Stimulated activated CD4-positive, alpha-beta T cell treated with anti-CD3 and anti-CD28 coated beads, Interleukin-15, amount 100 ng/mL, for 48 hours (primary cell): ENCODE data around the gene MDM4.

Experiments
- DNase-seq, 2 donors: peaks; one replicate each; pipeline ENCODE4 v3.0.0-alpha.2; 2020; ENCODE audit warnings: low read depth in 2 of 2

The MDM4 gene

DNA sequence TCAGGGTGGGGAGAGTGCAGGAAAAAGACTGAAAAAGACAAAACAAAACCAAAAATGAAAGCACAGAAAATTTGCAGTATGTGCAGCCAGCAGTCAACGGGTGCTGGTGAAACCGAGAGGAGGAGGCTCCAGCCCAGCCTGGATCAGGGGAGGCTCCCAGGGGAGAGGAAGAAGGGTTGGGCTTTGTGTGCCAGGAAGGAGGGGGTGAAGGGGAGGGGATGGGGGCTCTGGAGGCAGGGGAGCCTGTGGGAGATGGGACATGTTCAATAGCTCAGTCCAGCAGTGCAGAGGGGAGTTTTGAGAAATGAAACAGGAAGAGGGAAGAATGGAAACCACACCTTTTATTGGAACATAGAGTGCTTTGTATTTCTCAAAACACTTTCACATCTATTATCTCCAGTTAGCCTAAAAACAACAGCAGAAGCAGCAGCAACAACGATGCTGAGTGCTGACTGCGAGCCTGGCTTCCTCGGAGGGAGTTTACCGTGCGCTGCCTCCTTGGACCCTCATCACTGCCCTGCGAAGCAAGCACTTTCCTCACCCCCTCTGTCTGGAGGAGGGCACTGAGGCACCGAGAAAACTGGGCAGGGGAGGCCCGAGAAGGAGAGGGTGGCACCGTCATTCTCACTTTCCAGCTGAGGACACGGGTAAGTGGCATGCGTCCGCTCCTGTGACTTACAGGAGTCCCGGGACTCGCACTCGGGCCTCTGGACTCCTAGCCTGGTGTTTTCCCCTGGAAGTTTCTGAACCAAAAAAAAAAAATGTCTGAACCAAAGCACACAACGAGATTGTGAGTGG, 62.9 kb downstream of the MDM4 start:
- DNase-seq: no peak

DNA sequence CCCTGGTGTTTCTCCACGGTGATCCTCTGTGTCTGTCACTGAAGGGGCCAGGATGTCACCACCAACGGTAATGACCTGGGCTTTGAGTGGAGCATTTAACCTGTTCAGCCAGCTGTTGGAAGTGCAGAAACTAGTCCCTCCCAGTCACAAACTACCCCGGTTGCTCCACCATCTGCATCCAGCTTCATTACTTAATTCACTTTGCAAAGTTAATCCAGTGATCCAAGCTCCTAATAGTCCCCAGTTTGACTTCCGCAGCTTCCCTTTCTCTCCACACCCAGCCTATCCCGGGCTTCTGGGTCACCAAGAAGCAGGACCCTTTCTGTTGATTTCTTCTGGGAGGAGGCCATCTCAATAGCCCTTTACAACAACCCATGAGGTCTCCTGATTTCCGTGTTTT, 63.5 kb downstream of the MDM4 start:
- no peak for DNase-seq

DNA sequence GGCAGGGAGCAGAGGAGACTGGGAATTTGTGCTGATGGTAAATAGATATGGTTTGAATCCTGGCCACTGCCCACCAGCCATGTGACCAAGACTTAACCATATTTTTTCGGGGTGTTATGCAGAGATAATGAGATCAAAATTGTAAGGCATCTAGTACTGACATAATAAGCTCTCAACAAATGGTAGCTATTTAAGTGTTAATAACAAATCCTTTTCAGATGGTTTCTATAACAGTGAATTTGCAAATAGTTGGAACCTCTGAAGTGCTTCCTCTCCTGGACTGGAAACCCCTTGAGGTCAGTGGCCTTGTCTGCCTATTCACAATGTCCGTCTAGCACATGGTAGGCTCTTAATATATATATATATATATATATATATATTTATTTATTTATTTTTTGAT, 64.7 kb downstream of the MDM4 start:
- no peak for DNase-seq

DNA sequence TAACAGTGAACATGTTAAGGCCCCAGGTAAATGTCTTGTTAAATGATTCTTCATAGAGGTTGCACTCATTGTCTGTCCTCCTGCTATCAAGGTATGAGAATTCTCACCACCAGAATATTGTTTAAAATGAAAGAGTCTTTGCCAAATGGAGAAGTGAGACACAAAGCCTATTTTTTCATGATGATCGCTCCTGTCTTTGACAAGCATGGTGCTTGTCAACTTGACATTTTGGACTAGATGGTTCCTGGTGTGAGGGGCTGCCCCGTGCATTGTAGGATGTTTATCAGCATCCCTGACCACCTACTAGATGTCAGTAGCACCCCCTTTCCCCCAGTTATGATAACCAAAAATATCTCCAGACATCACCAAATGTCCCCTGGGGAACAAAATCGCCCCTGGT, 65.6 kb downstream of the MDM4 start:
- DNase-seq: no peak

DNA sequence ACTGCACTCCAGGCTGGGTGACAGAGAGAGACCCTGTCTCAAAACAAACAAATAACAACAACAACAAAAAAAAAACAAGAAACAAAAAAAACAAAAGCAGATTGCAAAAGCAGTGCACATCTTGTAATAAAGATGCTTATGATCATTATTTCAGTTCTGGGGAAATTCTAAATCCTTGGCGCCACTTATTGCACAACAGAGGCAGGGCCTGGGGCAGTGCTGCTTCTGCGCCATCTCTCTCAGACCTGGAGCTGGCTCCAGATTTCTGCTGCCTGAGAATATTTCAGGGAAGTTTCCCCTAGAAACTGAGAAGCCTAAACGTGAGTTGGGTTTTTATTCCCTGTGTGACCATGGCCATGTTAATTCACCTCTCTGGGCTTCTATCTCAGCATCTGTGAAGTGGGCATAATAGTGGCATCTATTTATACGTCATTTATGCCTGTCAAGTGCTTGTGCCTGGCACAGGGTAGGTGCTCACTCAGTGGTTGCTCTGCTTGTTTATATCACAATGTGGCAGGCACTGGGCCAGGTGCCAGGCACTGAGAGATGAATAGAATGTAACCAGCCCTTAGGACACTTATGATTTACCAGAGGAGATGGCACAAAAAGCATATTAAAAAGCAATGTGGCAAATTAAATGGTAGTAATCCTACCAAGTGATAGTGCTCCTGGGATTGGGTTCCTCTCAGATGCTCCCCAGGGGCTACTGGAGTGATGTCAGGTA, 67.9 kb downstream of the MDM4 start:
- no peak for DNase-seq

DNA sequence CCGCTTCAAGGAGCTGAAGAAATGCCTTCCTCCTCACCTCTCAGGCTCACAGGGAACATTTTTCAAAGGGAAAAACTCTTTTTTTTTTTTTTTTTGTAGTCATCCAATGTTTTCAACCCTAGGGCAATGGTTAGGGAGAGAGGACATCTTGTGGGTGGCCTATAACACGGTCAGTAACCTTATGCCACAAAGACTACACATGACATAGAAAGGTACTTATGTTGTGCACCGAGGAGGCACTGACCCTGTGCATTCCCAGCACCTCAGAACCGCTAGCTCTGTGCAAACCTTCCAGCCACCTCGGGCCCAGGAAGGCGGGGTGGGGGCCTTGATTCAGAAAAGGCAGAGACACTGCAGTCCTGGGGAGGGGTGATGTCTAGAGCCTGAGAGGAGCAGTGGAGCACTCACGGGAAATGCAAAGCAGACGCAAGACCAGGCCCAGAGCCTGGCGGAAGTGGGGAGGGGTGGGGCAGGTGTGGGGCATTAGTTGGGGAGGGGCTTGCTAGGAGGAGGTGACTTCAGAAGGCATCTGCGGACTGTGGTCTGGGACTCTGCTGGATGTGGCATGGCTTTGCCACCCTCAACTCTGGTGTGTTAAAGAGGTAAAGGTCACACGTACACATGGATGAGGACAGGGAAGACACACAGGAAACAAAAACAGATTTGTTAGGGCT, 68.6 kb downstream of the MDM4 start:
- DNase-seq: no peak

DNA sequence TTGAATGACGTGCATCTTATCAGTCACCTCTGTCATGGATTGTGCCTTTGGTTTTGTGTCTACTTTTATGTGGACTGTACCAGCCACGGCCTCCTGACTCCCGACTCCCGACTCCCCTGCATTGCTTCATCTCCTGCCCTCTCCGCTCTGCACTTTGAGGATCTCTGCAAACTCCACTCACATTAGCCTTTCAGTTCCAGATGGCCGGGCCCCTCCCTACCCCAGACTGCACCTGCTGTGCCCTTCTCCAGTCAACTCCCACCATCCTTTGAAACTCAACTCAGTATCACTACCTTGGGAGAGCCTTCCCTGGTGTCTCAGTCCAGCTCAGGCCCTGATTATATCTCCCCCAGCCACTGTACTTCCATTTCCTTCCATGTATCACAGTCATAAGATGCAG, 71.4 kb downstream of the MDM4 start:
- no peak for DNase-seq

DNA sequence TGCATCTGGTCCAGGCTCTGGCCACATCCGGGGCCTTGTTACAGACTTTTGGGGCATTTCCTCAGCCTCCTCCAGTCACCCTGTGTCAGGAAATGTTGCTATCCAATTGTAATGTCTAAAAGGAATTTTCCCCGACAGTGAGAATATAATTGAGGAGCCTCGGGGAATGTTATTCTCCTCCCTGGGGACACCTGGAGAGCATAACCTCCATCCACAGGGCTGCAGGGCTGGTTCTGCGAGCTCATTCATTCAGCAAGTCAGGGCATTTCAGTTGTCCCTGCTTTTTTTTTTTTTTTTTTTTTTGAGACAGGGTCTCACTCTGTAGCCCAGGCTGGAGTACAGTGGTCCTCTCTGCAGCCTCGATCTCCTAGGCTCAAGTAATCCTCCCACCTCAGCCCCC, 72.6 kb downstream of the MDM4 start:
- DNase-seq: no peak

DNA sequence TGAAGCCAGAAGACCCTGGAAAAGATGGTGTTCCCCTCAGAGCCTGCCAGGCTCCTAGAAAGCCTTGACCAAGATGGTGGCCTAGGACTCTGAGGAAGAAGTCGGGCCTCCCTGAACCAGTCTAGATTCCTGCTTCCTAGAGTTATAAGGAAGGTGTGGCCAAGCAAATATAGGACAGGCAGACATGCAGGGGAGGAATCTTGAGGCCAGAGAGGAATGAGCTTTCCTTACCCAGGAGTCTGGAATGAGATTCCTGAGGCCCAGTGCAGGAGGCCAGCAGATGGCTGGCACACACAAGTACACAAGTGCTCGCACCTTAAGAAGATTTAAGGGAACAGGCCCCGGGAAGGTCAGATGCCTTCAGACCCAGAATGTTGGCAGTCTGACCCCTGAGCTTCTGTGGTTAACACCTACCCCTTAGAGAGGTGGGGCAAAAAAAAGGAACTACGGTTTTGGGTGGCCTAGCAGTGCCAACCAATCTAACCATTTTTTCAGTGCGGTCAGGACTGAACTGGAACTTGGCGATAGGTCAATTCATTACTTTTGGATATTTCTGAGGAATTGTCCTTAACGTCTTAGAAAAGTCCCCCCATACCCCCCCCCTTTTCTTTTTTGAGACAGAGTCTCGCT, 73.3 kb downstream of the MDM4 start:
- DNase-seq: no peak

DNA sequence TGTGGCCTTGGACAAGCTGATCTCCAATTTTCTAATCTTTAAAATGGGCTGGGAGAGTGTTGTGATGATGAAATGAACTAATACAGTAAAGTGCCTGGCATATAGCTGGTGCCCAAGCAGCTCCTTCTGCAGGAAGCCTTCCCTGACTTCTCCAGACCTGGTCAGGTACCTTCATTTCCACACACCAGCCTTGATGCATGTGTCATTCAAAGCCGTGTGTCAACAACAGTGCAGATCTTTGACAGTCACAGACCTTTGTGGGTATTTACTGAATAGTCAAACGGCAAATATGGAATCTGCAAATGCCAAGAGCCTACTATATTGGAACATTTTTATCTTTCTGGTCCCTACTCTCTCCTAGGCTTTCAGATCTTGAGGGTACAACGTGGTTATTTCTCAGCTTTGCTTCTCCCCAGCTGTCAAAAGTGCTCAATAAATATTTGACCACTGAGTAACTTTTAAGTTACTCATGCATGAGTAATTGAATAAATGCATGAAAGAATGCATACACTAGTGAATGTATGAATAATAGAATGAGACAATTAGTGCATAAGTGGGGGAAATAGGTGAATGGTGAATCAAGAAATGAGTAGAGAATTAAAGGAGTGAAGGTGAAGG, 75.4 kb downstream of the MDM4 start:
- no peak for DNase-seq

DNA sequence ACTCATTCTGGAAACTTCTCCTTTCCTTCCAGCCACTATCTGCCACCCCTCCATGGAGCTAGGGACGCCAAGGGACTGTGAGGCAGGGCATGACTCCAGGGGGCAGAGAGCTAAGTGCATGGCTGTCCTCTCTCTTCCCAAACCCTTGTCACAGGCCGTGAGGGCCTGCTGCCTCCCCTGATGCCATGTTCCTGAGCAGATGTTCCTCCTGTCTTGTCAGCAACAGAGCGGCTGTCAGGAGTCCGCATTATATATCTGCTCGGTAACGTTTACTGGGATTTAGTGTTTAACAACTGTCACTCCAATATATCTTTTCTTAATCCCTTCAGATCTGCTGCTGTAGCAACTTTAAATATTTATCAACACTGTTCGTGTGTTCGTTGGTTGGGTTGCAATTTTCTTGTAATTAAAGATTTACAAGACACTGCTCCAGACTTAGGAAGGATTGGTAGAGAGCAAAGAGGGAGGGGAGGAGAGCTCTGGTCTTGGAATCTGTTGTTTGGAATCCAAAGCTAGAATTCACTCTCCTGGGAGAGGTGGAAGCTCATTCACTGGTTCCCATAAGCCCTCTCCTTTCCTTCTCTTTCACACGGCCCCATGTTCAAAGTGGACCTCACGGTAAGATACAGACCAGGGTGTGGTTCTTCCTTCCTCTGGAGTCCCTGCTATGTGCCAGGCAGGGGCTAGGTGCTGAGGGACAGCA, 76.2 kb downstream of the MDM4 start:
- no peak for DNase-seq

DNA sequence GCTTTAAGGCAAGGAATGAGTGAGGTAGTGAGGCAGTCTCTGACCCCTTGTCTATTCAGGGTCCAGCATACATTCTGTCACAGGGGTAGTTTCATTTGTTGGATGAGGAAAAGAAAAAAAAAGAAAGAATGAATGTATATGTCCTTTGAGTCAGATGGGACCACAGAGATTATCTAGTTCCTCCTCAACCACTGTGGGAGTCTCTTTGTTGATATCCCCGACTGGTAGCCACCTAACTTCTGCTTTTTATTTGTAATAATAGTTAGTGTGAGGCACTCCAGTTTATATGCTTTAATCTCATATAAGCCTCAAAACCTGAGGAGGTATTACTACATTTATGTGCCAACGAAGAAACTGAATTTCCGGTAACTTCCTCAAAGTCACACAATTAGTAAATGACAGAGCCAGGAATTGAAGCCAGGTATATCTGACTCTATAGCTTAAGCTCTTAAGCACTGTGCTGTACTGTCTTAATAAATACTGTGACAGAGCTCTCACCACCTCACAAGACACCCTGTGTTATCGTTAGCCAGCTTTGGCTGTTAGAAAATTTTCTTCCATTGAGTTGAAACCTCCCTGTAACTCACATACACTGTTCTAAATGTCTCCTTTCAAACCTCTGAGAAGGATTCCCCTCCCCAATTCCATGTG, 82.2 kb downstream of the MDM4 start:
- DNase-seq: no peak

DNA sequence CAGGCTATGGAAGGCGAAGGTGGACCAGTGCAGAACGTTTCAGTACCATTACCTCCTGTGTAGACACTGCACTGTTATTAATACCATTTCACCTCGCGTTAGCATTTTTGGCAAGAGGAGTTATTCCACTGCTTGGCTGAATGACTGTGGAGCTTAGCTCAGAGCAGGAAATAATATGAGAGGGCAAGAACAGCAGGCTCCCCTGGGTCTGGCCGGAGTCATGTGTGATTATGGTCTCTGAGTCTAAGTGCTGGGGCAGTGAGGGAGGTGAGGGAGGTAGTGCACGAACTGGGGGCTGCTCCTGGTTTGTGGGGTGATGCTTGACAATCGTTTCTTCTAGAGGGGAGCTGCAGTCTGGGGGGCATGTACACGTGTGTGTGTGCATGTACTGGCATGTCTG, 82.9 kb downstream of the MDM4 start:
- DNase-seq: no peak

DNA sequence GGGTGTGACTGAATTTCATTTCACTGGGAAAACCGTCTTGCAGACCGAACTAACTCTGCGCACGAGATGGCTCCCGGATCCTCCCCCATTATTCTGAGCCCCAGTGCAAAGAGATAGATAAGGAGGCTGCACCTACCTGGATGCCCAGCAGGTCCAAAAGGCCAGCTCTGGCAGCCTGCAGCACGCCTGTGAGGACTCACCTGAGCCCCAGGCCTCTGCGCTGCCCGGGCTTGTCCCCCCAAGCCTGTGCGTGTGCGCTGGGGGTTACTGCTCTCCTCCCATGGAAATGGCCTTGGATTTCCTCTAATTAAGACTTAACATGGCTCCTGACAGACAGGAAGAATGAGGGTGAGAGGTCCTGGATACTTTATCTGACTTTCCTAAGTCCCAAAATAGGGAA, 83.4 kb downstream of the MDM4 start:
- DNase-seq: no peak

DNA sequence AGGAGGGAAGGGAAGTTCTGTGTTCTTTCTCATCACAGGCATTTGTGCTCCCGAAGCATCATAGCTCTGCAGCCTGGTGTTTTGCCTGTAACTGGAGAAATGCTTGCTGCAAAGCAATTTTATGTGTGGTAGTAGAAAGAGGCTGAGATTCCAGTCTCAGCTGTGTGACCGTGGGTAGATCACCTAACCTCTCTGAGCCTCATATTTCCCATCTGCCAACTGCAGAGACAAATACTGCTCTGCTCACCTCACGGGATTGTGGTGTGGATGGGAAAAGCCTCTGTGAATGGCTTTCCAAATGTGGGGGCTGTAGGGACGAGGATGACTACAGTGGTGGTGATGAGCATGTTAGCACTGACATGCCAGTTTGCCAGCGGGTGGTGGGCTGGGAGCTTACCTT, 84.0 kb downstream of the MDM4 start:
- DNase-seq: no peak

DNA sequence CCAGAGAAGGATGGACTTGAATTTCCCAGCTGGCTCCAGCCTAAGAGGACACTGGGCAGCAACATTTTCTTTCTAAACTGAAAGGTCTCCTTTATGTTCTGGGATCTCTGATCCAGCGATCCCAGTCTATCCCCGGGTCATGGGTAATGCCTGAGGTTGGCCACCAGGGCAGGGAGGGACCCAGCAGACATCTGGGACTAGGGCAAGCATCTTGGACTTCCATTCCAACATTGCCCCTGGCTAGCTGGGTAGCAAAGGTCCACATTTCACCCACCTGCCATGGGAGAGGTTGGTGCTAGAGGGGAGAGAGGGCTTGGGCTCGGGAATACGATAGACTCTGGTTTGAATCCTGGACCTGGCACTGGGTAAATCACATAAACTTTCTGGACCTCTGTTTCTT, 84.8 kb downstream of the MDM4 start:
- DNase-seq: no peak

DNA sequence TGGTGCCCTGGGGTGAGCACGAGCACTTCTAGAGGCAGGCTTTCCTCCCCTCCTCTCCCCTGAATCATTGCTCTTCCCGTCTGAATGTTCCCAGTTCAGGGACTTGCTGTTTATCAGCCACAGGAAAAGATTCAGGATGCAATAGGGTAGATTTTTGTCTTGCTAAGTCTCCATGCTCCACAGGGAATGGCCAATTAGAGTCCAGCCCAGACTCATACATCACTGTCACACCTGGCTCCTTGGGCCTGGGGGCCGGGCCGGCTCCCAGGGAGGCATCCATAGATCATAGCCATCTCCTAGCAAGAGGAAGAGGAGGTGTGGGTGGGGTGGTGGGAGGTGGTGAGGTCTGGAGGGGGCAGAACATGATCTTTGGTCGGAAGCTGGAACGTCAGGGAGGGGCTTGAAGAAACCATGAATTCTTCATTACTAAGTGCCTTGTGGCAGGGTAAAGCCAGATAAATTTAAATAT, 85.9 kb downstream of the MDM4 start:
- DNase-seq: no peak

DNA sequence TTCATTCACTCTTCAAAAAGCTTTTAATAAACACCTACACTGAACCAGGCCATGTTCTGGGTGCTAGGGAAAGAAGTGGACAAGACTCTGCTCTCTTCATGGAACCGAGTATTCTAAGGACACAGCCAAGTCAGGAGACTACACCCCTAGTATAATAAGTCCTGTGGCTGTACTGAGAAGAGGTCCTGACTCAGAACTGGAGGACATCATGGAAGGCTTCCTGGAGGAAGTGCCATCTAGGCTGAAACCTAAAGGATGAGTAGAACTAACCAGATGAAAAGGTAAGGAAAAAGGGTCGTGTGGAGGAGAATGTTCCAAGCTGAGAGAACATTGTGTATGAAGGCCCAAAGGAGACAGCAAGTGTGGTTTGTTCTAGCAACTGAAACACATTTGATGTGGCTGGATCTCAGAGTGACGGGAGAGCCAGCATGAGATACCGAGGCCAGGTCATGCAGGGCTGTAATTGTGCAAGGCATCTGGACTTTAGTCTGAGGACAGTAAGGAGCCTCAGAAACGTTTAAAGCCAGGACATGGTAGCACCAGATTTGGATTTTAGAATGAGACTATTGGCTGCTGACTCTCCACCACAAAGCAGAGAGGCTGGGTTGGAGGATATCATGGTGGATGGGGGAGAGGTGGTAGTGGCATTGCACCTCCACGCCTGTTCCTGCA, 86.8 kb downstream of the MDM4 start:
- DNase-seq: no peak

DNA sequence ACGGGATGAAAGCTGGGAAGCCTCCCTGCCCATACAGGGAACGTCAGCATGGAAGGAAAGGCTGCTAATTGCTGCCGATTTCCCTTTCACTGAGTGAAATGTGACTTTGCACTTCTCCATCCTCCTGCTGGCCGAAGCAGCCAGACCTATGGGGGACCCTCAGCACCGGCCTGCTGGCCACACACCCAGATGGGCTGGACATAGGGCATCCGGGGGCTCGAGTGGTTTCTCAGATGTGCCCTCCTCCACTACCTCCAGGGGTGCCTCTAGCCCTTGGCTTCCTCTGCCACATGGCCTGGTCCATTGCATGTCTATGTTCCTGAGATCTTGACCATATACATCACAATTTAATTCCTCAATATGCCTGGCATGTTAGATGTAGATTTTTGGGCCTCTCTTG, 89.6 kb downstream of the MDM4 start:
- no peak for DNase-seq
